Measurements from ENCODE around the gene TRAF3IP3. TPM values are rescaled to one million over a fixed set of nuclear protein-coding genes. Genes with fewer than 3 reads are reported as not detected.

Gene TRAF3IP3
- total RNA-seq, 1 donor from 2014 or later, result not detected

GRCh38 chr1:209723756-209724693 lies 31.8 kb upstream of the TRAF3IP3 start:
- no peak for TF ChIP-seq CTCF (conservative IDR thresholded peaks at IDR 0.05; ENCODE audit: low read depth, low read length)
- no peak overlapping the region for H3K4me3 ChIP-seq (ENCODE audit: low read depth, low read length)
- DNase-seq (ENCODE audit: low read depth), result no peak

- DNase-seq (ENCODE audit: low read depth), result no peak
- no peak overlapping the region for H3K4me3 ChIP-seq (ENCODE audit: low read depth, low read length)
- no peak for TF ChIP-seq CTCF (conservative IDR thresholded peaks at IDR 0.05; ENCODE audit: low read depth, low read length)
Measured at GRCh38 chr1:209727286-209727685, 28.6 kb upstream of the TRAF3IP3 start.

GRCh38 chr1:209727785-209728184 lies 28.1 kb upstream of the TRAF3IP3 start:
- no peak for TF ChIP-seq CTCF (conservative IDR thresholded peaks at IDR 0.05; ENCODE audit: low read depth, low read length)

GRCh38 chr1:209728466-209728865 lies 27.4 kb upstream of the TRAF3IP3 start:
- no peak overlapping the region for H3K4me3 ChIP-seq (ENCODE audit: low read depth, low read length)
- no peak for DNase-seq (ENCODE audit: low read depth)
- TF ChIP-seq CTCF (conservative IDR thresholded peaks at IDR 0.05; ENCODE audit: low read depth, low read length), result no peak

More at GRCh38 chr1:209727785-209728184, 28.1 kb upstream of the TRAF3IP3 start:
- DNase-seq (ENCODE audit: low read depth), result no peak
- H3K4me3 ChIP-seq (ENCODE audit: low read depth, low read length), result no peak overlapping the region

GRCh38 chr1:209729436-209729835 lies 26.4 kb upstream of the TRAF3IP3 start:
- TF ChIP-seq CTCF (conservative IDR thresholded peaks at IDR 0.05; ENCODE audit: low read depth, low read length), result no peak
- H3K4me3 ChIP-seq (ENCODE audit: low read depth, low read length), result no peak overlapping the region
- DNase-seq (ENCODE audit: low read depth), result no peak

- no peak overlapping the region for H3K4me3 ChIP-seq (ENCODE audit: low read depth, low read length)
- no peak for DNase-seq (ENCODE audit: low read depth)
- no peak for TF ChIP-seq CTCF (conservative IDR thresholded peaks at IDR 0.05; ENCODE audit: low read depth, low read length)
Measured at GRCh38 chr1:209732725-209733124, 23.1 kb upstream of the TRAF3IP3 start.

Data from epithelial cell of proximal tubule (primary cell).